HG03175 (cell line): ENCODE measurements around the gene SHISAL1.
"Not testable (repeated sequence)": the region's sequence is repeated elsewhere in the genome, so short reads cannot be mapped to it uniquely, and the experiment has no call there.

Experiments
- ATAC-seq: cut with Tn5 transposase; IDR thresholded peaks from one replicate; pipeline ENCODE4 v1.9.1; 2021; ENCODE audit warnings: mild to moderate bottlenecking, moderate library complexity; ENCODE audit not compliant: unreplicated experiment

SHISAL1 gene

GRCh38 chr22:44244265-44244822 lies 68.4 kb downstream of the SHISAL1 start:
- no peak for ATAC-seq

- ATAC-seq, result no peak
These were observed 69.0 kb downstream of the SHISAL1 start for GRCh38 chr22:44243761-44244160.

DNA sequence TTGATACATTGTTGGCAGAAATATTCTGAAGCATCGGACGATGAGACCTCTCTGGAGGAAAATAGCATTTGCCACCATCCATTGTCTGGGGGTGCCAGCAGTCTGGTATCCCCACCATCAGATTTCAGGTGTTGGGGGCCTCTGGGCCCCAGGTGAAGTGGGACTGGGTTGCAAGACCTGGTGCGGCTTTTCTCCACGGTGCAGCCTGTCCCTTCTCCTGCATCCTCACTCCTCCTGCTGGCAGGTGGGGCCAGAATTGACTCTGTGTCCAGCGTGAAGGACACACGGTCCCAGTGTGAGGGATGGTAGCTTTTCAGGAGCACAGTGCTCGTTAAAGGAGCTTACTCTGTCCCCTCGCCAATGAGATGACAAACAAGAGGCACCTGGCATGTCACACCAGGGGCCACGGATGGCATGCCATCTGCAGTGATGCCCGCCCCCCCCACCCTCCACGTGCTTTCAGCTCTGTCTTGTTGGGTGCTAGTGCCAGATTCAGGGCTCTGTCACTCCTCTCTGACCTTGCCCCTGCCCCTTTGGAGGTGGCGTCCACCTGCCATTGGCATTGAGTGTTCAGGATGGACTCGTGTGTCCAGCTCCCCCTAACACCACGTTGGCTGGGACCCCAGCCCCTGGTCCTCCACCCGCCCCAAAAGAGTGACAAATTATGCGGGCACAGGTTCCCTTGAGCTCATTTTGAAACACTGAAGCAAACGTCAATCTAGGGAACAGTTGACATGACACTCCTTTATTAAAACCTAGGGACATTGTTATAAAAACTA lies 69.6 kb downstream of the SHISAL1 start:
- ATAC-seq, result no peak

DNA sequence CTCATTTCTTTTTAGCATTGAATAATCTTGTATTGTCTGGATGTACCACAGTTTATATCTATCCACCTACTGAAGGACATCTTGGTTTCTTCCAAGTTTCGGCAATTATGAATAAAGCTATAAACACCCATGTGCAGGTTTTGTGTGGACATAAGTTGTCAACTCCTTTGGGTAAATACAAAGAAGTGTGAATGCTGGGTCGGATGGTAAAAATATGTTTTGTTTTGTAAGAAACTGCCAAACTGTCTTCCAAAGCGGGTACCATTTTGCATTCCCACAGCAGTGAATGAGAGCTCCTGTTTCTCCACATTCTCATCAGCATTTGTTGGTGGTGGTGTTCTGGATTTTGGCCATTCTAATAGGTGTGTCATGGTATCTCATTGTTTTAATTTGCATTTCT lies 71.6 kb downstream of the SHISAL1 start:
- not testable (repeated sequence) for ATAC-seq

- ATAC-seq, result no peak
These were observed 75.5 kb downstream of the SHISAL1 start for GRCh38 chr22:44237290-44237689.

DNA sequence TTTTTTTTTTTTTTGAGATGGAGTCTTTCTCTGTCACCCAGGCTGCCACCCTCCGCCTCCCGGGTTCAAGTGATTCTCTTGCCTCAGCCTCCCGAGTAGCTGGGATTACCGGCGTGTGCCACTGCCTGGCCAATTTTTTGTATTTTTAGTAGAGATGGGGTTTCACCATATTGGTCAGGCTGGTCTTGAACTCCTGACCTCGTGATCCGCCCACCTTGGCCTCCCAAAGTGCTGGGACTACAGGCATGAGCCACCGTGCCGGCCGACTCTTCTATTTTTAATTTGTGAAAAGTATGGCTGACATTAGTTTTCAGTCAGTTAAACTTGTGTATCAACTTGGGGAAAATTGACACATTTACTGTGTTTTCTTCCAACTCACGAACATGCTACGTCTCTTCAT lies 78.4 kb downstream of the SHISAL1 start:
- not testable (repeated sequence) for ATAC-seq

DNA sequence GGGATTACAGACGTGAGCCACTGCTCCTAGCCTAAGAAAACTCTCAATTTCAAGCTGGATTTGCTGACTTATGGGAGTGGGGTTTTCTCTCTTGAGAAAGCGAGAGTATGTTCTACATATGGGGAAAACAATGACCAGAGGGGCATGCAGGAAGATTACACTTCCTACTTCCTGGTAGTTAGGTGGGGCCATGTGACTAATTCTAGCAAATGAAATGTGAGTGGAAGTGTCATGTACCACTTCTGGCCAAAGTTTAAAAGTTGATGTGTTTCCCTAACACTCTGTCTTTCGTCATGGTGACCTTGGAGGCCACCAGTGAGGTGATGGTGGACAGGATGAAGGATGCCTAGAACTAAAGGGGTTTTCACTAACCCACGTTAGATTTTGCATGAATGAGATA lies 81.5 kb downstream of the SHISAL1 start:
- no peak for ATAC-seq

DNA sequence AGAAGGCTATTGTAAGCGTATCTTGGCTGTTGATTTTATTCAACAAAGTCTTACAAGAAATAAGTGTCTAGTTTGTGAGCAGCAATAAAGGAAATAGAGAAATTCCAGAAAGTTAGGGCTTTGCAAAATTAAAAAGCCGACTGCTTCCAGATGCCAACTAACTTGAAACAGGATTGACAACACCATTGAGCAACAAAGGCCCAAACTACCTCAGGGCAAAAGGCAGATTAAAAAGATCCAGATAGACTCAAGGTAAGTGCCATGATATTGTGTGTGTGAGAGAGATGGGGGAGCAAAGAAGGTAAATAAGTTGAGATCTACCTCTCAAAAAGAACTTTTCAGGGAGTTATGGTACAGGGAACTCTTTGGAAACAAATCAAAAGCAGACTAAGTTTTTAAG lies 82.9 kb downstream of the SHISAL1 start:
- no peak for ATAC-seq

GRCh38 chr22:44229331-44229730 lies 83.4 kb downstream of the SHISAL1 start:
- ATAC-seq, result no peak

DNA sequence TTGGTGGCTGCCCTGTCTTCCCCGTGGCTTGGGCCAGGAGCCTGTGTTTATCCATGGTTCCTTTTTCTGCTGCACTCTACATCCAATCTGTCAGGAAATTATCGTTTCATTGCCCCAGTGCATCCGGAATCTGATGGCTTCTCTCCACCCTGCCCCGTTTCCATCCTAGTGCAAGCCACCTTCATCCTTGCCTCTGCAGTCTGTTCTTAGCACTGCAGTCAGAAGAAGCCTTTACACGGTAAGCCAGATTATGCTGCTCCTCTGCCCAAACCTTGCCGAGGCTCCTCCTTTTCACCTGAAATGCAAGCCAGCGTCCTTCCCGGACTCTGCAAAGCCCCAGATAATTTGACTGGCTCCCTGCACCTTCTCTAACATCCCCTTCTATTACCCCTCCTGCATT lies 86.9 kb downstream of the SHISAL1 start:
- ATAC-seq, result no peak

- ATAC-seq, result no peak
These were observed 87.6 kb downstream of the SHISAL1 start for GRCh38 chr22:44225091-44225689.

- ATAC-seq, result no peak
These were observed 88.6 kb downstream of the SHISAL1 start for GRCh38 chr22:44224166-44224565.

GRCh38 chr22:44221710-44222475 lies 90.9 kb downstream of the SHISAL1 start:
- no peak for ATAC-seq

DNA sequence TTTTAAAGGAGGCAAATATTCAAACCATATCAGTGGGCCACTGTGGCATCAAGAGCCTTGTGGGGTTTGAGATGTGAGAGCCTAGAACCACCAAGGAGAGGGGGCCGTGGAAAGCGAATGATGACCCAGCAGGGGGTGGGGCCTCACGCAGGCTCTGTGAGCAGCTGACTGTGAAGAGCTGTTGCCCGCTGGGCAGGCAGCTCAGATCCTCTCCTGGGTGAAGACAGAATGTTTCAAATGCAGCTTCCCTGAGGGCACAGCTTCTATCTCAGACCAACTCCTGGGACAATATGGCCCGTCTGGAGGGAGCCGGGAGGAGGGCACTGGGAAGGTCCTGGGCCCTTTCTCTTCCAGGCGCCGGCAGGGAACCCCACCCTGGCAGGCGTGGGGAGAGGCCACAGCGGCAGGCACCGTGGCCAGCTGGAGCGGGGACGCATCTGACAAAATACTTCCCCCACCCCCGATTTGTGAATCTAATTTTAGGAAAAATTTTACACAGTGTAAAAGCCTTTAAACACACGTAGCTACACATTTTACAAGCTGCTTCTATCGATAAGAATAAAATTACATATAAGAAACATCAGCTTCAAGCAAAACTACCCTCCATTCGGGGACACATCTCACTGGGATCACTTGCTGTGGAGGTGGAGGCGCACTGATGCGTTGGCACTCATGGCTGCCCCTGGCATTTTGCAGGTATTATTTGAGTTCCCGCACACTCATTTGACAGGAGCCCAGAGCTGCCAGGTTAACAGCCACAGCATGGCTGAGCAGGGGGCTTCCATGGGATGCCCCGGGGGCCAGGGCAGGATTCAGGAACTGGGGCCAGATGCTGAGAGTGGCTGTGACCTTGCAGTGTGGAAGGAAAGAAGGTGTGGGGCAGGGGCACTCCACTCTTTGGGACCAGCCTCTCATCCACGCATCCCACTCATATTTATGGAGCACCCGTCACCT lies 91.7 kb downstream of the SHISAL1 start:
- ATAC-seq, result no peak

GRCh38 chr22:44219101-44219870 lies 93.5 kb downstream of the SHISAL1 start:
- no peak for ATAC-seq

DNA sequence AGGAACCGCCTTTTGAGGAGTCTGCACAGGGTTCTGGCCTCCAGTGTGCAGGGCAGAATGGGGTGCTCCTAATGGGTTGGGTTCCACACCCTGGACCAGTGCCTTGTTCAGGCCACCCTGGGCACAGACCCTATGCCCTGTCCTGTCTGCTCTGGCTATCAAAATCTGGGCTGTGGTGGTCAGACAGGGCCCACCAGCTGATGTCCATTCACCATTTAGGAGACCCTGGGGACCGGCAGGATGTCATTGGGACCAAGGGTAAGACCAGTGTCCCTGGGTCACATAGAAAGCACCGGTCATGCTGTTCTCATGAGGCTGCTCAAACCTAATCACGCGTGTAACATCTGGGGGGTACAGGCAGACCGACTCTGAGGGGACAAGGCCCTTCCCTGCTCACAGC lies 94.7 kb downstream of the SHISAL1 start:
- no peak for ATAC-seq

DNA sequence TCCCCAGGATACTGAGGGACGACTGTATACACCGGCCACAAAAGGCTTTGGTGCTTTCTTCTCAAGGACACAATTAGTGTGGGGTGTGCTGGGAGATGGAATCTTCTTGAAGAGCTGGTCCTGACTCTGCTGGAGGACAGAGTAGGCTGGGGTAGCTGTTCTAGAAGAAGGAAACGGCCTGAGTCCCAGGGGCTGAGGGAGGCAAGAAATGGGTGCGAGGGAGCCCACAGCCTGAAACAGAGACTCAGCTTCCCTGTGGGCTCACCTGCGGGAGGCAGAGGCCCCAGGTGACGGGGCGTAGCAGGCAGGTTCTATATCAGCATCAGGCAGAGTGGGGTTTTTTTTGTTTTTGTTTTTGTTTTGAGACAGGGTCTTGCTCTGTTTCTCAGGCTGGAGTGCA lies 95.4 kb downstream of the SHISAL1 start:
- ATAC-seq, result no peak

DNA sequence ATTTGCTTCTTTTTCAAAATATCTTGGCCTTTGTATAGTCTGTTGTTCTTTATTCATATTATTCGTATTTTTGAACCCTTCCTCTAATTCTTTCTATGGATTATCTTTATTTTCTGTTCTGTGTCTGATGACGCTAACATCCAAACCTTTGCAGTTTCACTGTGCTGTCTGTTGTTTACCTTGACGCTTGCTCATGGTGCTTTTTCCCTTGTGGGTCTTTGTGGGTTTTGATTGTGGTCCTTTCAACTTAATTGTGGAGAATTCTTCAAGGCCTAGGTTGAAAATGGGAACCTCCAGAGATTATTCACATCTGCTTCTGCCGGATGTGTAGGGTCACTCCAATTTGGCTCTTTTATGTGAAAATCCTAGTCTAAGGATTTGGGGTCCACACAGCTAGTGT lies 97.5 kb downstream of the SHISAL1 start:
- ATAC-seq, result no peak

- no peak for ATAC-seq
These were observed 98.0 kb downstream of the SHISAL1 start for GRCh38 chr22:44214764-44215163.

DNA sequence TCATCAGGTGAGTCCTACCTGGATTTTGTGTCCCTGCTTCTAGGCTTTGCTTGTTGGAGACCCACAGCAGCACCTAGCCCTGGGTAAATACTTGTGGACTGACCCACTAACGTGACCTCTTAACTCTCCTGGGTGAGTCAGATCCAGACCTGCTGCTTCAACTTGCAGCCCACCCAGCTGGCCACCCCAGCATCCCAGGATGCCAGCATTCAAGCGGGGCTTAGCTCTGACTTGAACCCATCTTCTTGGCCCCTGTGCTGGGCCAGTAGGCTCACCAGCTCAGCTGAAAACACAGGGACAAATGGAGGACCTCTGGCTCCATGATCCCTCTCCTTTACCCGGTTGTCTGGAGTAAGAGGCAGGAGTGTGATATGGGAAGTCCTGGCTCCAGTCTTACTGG lies 98.6 kb downstream of the SHISAL1 start:
- ATAC-seq, result no peak
